Measurements from ENCODE around the gene DNAJC18. TPM values are rescaled to one million over a fixed set of nuclear protein-coding genes. Genes with fewer than 3 reads are reported as not detected.
A peak's percentile ranks its signal among the peaks of the same experiment; 100 is the strongest.

Gene DNAJC18
- total RNA-seq, 1 experiment from 2014 or later: 16.7 TPM

GRCh38 chr5:139430015-139430414 is 9.3 kb downstream of the DNAJC18 start:
- intact Hi-C loops (cut with micrococcal nuclease; ENCODE audit: unreplicated experiment): no loop called here
- no TSS peak for BruUV-seq (replicated peaks)
- no peaks in the 10 kb centered on the region for H3K27me3 ChIP-seq (replicated peaks; ENCODE audit: insufficient read depth, low read depth, low read length, poor library complexity)
- no peaks in the 10 kb centered on the region for H3K9me3 ChIP-seq (ENCODE audit: low read depth, low read length, poor library complexity, severe bottlenecking)
- H3K36me3 ChIP-seq (ENCODE audit: insufficient read depth, low read length, poor library complexity, severe bottlenecking): no peaks in the 10 kb centered on the region
- peaks cover 7% of the 10 kb centered on the region for H3K4me1 ChIP-seq (ENCODE audit: insufficient read depth, low read length, poor library complexity, severe bottlenecking)
- POLR2A ChIA-PET (ENCODE audit: low non-redundant PET): no interaction called here
- no peak for DNase-seq (ENCODE audit: low spot score)
- H3K4me3 ChIP-seq (ENCODE audit: low read depth, low read length, poor library complexity, severe bottlenecking): no peak overlapping the region
- TF ChIP-seq, protein P1, sequence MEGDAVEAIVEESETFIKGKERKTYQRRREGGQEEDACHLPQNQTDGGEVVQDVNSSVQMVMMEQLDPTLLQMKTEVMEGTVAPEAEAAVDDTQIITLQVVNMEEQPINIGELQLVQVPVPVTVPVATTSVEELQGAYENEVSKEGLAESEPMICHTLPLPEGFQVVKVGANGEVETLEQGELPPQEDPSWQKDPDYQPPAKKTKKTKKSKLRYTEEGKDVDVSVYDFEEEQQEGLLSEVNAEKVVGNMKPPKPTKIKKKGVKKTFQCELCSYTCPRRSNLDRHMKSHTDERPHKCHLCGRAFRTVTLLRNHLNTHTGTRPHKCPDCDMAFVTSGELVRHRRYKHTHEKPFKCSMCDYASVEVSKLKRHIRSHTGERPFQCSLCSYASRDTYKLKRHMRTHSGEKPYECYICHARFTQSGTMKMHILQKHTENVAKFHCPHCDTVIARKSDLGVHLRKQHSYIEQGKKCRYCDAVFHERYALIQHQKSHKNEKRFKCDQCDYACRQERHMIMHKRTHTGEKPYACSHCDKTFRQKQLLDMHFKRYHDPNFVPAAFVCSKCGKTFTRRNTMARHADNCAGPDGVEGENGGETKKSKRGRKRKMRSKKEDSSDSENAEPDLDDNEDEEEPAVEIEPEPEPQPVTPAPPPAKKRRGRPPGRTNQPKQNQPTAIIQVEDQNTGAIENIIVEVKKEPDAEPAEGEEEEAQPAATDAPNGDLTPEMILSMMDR (conservative IDR thresholded peaks at IDR 0.05; ENCODE audit: low read depth, low read length): no peak
- no peak for TF ChIP-seq EZH2 (IDR thresholded peaks at IDR 0.05; ENCODE audit: borderline replicate concordance, low read depth, low read length, poor library complexity, severe bottlenecking)
- no peak overlapping the region for H3K27ac ChIP-seq (ENCODE audit: low read depth, low read length, poor library complexity, severe bottlenecking)
- CTCF ChIA-PET: no interaction called here

DNA sequence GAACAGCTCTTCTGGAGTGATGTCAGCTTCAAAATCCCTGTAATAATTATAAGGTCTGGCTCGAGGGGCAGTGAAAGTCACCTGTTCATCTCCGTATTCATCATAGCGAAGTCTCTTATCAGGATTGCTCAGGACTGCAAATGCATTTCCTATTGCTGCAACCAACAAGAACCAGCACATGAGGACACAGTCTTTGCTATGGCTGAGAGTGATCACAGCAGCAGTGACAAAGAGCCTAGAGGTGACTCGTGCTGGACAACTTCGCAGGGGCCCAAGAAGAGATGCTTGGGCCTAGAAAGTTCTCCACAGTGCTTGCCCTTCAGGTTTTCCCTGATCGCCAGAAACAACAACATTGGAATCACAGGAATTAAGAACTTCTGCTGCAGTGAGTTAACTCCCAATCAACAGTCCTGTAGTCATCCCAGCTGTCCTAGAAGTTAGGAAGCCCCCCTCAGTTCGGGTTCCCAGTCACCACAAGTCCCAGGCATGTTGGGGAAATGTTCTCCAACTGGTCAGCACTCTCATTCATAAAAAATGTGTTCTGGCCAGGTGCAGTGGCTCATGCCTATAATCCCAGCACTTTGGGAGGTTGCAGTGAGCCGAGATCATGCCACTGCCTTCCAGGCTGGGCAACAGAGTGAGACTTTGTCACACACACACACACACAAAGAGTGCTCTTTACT is 13.0 kb downstream of the DNAJC18 start:
- ChIA-PET CTCF (no interaction called here), POLR2A (ENCODE audit: low non-redundant PET) (no interaction called here)
- no TSS peak for BruUV-seq (replicated peaks)
- Histone ChIP-seq H3K4me1 (ENCODE audit: insufficient read depth, low read length, poor library complexity, severe bottlenecking) (peaks cover 7% of the 10 kb centered on the region), H3K9me3 (ENCODE audit: low read depth, low read length, poor library complexity, severe bottlenecking) (no peaks in the 10 kb centered on the region), H3K27me3 (replicated peaks; ENCODE audit: insufficient read depth, low read depth, low read length, poor library complexity) (no peaks in the 10 kb centered on the region), H3K36me3 (ENCODE audit: insufficient read depth, low read length, poor library complexity, severe bottlenecking) (no peaks in the 10 kb centered on the region), H3K4me3 (ENCODE audit: low read depth, low read length, poor library complexity, severe bottlenecking) (no peak overlapping the region), H3K27ac (ENCODE audit: low read depth, low read length, poor library complexity, severe bottlenecking) (no peak overlapping the region)
- intact Hi-C loops (cut with micrococcal nuclease; ENCODE audit: unreplicated experiment): no loop called here
- TF ChIP-seq, protein P1 (conservative IDR thresholded peaks at IDR 0.05; ENCODE audit: low read depth, low read length): no peak
- no peak for TF ChIP-seq EZH2 (IDR thresholded peaks at IDR 0.05; ENCODE audit: borderline replicate concordance, low read depth, low read length, poor library complexity, severe bottlenecking)
- no peak for DNase-seq (ENCODE audit: low spot score)

- ChIA-PET CTCF (no interaction called here), POLR2A (ENCODE audit: low non-redundant PET) (no interaction called here)
- no TSS peak for BruUV-seq (replicated peaks)
- DNase-seq (ENCODE audit: low spot score): peak; percentile 73
- no peak for TF ChIP-seq EZH2 (IDR thresholded peaks at IDR 0.05; ENCODE audit: borderline replicate concordance, low read depth, low read length, poor library complexity, severe bottlenecking)
- TF ChIP-seq, protein P1 (conservative IDR thresholded peaks at IDR 0.05; ENCODE audit: low read depth, low read length): no peak
- no peak overlapping the region for H3K27ac ChIP-seq (ENCODE audit: low read depth, low read length, poor library complexity, severe bottlenecking)
- intact Hi-C loops (cut with micrococcal nuclease; ENCODE audit: unreplicated experiment): no loop called here
- no peak overlapping the region for H3K4me3 ChIP-seq (ENCODE audit: low read depth, low read length, poor library complexity, severe bottlenecking)
- H3K27me3 ChIP-seq (replicated peaks; ENCODE audit: insufficient read depth, low read depth, low read length, poor library complexity): no peaks in the 10 kb centered on the region
- peaks cover 7% of the 10 kb centered on the region for H3K4me1 ChIP-seq (ENCODE audit: insufficient read depth, low read length, poor library complexity, severe bottlenecking)
- no peaks in the 10 kb centered on the region for H3K9me3 ChIP-seq (ENCODE audit: low read depth, low read length, poor library complexity, severe bottlenecking)
- no peaks in the 10 kb centered on the region for H3K36me3 ChIP-seq (ENCODE audit: insufficient read depth, low read length, poor library complexity, severe bottlenecking)
Observed at GRCh38 chr5:139425497-139425896, 13.8 kb downstream of the DNAJC18 start.

Measured in A673 (cell line).